GM23338 (cell line): ENCODE data around the gene DNAJC7.

Experiments
- CREB1 ChIP-seq: fragments of 250-450 bp; sonication (Bioruptor Pico); IDR thresholded peaks from 2 replicates; pipeline ENCODE4 v1.5.0; 2020; ENCODE audit warnings: low read depth, mild to moderate bottlenecking, moderate library complexity
- EZH2 ChIP-seq: fragments of 200-600 bp; sonication (generic); IDR thresholded peaks from one replicate; pipeline ENCODE4 v1.8.0; 2017; ENCODE audit warnings: antibody characterized with exemption, mild to moderate bottlenecking, low read depth; ENCODE audit not compliant: unreplicated experiment
- EZH2phosphoT487 ChIP-seq: fragments of 200-600 bp; sonication (generic); IDR thresholded peaks from one replicate; pipeline ENCODE4 v1.8.1; 2018; ENCODE audit warnings: antibody characterized with exemption; ENCODE audit not compliant: unreplicated experiment
- NANOG ChIP-seq: IDR thresholded peaks from 2 replicates; pipeline ENCODE4 v1.6.1; 2016; ENCODE audit warnings: antibody characterized with exemption, borderline replicate concordance
- POLR2AphosphoS5 ChIP-seq: IDR thresholded peaks from 2 replicates; pipeline ENCODE4 v1.6.1; 2016; ENCODE audit warnings: antibody characterized with exemption, low read depth
- TF ChIP-seq, protein P1 (sequence below), 2 experiments: fragments of 200-600 bp in 1 of 2; sonication (generic) in 1 of 2; conservative IDR thresholded peaks; 2 replicates each; pipeline versions ENCODE4 v1.5.1 to v1.6.1; 2016 to 2017; ENCODE audit warnings: antibody characterized with exemption in 2 of 2, low read depth in 2 of 2, mild to moderate bottlenecking in 2 of 2, moderate library complexity in 1 of 2
- TF ChIP-seq, protein P2 (sequence below): IDR thresholded peaks from one replicate; pipeline ENCODE4 v1.6.1; 2018; ENCODE audit warnings: antibody characterized with exemption; ENCODE audit not compliant: unreplicated experiment

DNA sequence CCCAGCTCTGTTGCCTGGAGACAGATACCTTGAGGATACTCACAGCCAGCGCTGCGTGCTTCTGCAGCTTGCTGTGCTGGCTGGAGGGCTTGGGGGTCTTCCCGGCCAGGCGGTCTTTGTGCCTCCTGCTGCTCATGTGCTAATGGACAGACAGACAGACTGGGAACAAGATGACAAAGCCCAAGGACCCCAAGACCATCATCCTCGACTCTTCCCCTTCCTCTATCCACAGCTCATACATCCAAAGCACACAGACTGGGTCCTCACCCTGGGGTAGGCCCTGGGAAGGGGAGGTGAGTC lies 10.3 kb upstream of the DNAJC7 start:
- TF ChIP-seq, protein P1, sequence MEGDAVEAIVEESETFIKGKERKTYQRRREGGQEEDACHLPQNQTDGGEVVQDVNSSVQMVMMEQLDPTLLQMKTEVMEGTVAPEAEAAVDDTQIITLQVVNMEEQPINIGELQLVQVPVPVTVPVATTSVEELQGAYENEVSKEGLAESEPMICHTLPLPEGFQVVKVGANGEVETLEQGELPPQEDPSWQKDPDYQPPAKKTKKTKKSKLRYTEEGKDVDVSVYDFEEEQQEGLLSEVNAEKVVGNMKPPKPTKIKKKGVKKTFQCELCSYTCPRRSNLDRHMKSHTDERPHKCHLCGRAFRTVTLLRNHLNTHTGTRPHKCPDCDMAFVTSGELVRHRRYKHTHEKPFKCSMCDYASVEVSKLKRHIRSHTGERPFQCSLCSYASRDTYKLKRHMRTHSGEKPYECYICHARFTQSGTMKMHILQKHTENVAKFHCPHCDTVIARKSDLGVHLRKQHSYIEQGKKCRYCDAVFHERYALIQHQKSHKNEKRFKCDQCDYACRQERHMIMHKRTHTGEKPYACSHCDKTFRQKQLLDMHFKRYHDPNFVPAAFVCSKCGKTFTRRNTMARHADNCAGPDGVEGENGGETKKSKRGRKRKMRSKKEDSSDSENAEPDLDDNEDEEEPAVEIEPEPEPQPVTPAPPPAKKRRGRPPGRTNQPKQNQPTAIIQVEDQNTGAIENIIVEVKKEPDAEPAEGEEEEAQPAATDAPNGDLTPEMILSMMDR (conservative IDR thresholded peaks at IDR 0.05; ENCODE audit: low read depth in 2 of 2), result no peak
- TF ChIP-seq EZH2phosphoT487, result no peak
- TF ChIP-seq EZH2, result no peak
- TF ChIP-seq CREB1 (CRISPR knock-in tag), result no peak
- TF ChIP-seq POLR2AphosphoS5, result no peak
- TF ChIP-seq NANOG, result no peak
- TF ChIP-seq, protein P2, sequence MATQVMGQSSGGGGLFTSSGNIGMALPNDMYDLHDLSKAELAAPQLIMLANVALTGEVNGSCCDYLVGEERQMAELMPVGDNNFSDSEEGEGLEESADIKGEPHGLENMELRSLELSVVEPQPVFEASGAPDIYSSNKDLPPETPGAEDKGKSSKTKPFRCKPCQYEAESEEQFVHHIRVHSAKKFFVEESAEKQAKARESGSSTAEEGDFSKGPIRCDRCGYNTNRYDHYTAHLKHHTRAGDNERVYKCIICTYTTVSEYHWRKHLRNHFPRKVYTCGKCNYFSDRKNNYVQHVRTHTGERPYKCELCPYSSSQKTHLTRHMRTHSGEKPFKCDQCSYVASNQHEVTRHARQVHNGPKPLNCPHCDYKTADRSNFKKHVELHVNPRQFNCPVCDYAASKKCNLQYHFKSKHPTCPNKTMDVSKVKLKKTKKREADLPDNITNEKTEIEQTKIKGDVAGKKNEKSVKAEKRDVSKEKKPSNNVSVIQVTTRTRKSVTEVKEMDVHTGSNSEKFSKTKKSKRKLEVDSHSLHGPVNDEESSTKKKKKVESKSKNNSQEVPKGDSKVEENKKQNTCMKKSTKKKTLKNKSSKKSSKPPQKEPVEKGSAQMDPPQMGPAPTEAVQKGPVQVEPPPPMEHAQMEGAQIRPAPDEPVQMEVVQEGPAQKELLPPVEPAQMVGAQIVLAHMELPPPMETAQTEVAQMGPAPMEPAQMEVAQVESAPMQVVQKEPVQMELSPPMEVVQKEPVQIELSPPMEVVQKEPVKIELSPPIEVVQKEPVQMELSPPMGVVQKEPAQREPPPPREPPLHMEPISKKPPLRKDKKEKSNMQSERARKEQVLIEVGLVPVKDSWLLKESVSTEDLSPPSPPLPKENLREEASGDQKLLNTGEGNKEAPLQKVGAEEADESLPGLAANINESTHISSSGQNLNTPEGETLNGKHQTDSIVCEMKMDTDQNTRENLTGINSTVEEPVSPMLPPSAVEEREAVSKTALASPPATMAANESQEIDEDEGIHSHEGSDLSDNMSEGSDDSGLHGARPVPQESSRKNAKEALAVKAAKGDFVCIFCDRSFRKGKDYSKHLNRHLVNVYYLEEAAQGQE, result no peak
